DMS79 (cell line): ENCODE results near the gene USHBP1.

Experiments
- DNase-seq: peaks from one replicate; lab custom pipeline; 2025; lab: John Stamatoyannopoulos, UW

Gene USHBP1

DNA sequence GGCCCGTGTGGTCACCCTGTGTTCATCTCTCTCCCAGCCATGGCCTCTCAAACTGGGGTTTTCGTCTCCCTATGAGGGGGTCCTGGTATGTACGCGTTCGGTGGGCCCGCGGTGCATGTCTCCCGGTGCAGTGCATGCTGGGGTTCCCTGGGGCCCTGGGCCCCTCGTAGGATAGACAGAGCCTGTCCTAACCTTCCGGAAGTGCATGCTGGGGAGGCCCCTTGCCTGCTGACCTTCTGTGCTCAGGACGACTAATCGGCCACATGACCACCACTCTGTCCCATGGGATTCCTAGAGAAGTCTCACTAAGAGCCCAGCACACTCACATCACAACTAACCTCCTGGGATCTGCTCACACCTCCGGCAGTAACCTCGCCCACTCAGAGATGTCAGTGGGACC, 54.2 kb downstream of the USHBP1 start:
- DNase-seq, result no peak

GRCh38 chr19:17209126-17210036, 55.2 kb downstream of the USHBP1 start:
- DNase-seq, result no peak

GRCh38 chr19:17206736-17207581, 57.6 kb downstream of the USHBP1 start:
- DNase-seq, result no peak

- no peak for DNase-seq
These were observed 59.1 kb downstream of the USHBP1 start for GRCh38 chr19:17205237-17206140.

DNA sequence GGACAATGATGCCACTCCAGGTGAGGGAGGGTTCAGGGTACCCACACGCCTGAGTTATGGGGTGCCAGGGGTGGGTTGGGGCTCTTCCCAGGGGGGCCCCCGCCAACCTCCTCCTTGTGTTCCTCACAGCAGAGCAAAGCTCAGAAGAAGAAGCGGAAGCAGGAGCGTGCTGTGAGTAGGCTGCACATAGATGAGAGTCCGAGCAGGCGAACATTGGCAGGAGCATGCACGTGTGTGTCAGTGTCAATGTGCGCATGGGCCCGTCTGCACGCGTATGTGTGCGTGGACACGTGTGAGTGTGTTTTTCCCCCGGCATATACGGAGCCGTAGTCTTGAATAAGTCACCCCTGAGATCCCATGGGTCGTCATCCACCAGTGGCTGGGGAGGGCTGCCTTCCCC, 61.8 kb downstream of the USHBP1 start:
- no peak for DNase-seq

DNA sequence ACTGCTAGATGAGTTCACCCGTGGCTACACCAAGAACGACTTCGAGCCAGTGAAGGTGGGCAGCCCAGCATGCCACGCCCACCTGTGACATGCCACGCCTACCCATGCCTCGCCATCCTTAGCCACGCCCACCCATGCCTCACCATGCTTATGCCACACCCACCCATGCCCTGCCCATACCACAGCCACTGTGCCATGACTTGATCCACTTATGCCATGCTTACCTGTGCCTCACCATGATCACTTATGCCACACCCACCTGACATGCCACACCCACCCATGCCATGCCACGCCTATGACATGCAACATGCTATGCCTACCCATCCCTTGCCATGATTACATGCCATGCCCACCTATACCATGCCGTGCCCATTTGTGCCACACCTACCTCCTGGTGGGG, 62.3 kb downstream of the USHBP1 start:
- no peak for DNase-seq

- no peak for DNase-seq
These were observed 64.0 kb downstream of the USHBP1 start for GRCh38 chr19:17200408-17201079.
